IMR-90 (cell line): ENCODE results near the gene FOLR2.
"Not testable (repeated sequence)": the region's sequence is repeated elsewhere in the genome, so short reads cannot be mapped to it uniquely, and the experiment has no call there.

ENCODE experiments used
- MXI1 ChIP-seq: IDR thresholded peaks from 2 replicates; pipeline ENCODE4 v1.6.1; 2012; ENCODE audit warnings: low read depth, mild to moderate bottlenecking, low read length, moderate library complexity, borderline replicate concordance
- POLR2A ChIP-seq: IDR thresholded peaks from 2 replicates; pipeline ENCODE4 v1.6.1; 2012; ENCODE audit warnings: mild to moderate bottlenecking, low read depth, low read length
- RAD21 ChIP-seq: IDR thresholded peaks from 2 replicates; pipeline ENCODE4 v1.6.1; 2012; ENCODE audit warnings: low read length, improper control_type of control experiment
- TF ChIP-seq, protein P1 (sequence below): conservative IDR thresholded peaks from 2 replicates; pipeline ENCODE4 v1.5.1; 2012; ENCODE audit warnings: mild to moderate bottlenecking, low read depth, low read length, improper control_type of control experiment

DNA sequence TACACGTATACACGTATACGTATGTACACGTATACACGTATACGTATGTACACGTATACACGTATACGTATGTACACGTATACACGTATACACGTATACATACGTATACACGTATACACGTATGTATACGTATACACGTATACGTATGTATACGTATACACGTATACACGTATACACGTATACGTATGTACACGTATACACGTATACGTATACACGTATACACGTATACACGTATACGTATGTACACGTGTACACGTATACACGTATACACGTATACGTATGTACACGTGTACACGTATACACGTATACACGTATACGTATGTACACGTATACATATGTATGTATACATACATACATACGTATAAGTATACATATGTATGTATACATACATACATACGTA is 15.1 kb upstream of the FOLR2 start:
- not testable (repeated sequence) for TF ChIP-seq POLR2A, RAD21, MXI1
- TF ChIP-seq, protein P1, sequence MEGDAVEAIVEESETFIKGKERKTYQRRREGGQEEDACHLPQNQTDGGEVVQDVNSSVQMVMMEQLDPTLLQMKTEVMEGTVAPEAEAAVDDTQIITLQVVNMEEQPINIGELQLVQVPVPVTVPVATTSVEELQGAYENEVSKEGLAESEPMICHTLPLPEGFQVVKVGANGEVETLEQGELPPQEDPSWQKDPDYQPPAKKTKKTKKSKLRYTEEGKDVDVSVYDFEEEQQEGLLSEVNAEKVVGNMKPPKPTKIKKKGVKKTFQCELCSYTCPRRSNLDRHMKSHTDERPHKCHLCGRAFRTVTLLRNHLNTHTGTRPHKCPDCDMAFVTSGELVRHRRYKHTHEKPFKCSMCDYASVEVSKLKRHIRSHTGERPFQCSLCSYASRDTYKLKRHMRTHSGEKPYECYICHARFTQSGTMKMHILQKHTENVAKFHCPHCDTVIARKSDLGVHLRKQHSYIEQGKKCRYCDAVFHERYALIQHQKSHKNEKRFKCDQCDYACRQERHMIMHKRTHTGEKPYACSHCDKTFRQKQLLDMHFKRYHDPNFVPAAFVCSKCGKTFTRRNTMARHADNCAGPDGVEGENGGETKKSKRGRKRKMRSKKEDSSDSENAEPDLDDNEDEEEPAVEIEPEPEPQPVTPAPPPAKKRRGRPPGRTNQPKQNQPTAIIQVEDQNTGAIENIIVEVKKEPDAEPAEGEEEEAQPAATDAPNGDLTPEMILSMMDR = not testable (repeated sequence)
